GM23338 (cell line): ENCODE data around the gene ENDOU. TPM values are rescaled to one million over a fixed set of nuclear protein-coding genes. Genes with fewer than 3 reads are reported as not detected.

ENCODE experiments used
- ATAC-seq: fragments of 200-7000 bp; cut with Tn5 transposase; 3 replicates; pipeline ENCODE4 v1.9.1; 2020
- DNase-seq: peaks from one replicate; pipeline ENCODE4 v3.0.0-alpha.2; 2015; ENCODE audit warnings: low spot score
- H2AFZ ChIP-seq: fragments of 200-600 bp; sonication (generic); 2 replicates; pipeline ENCODE4 v1.8.0; 2016; ENCODE audit warnings: antibody characterized with exemption, mild to moderate bottlenecking, moderate library complexity
- H3F3A ChIP-seq: fragments of 200-600 bp; sonication (generic); replicated peaks from 2 replicates; pipeline ENCODE4 v1.8.0; 2017; ENCODE audit warnings: antibody characterized with exemption, mixed run types, low read depth
- H3K27ac ChIP-seq: fragments of 200-600 bp; sonication (generic); 2 replicates; pipeline ENCODE4 v1.6.1; 2016; ENCODE audit warnings: low read depth
- H3K27me3 ChIP-seq: fragments of 200-600 bp; sonication (generic); 2 replicates; pipeline ENCODE4 v1.8.0; 2016; ENCODE audit warnings: mild to moderate bottlenecking, mixed run types, moderate library complexity; ENCODE audit not compliant: insufficient read depth
- H3K36me3 ChIP-seq: fragments of 200-600 bp; sonication (generic); 2 replicates; pipeline ENCODE4 v1.8.0; 2016; ENCODE audit warnings: mild to moderate bottlenecking; ENCODE audit not compliant: insufficient read depth
- H3K4me1 ChIP-seq: fragments of 200-600 bp; sonication (generic); 2 replicates; pipeline ENCODE4 v1.8.0; 2016; ENCODE audit warnings: mild to moderate bottlenecking, moderate library complexity; ENCODE audit not compliant: insufficient read depth
- H3K4me2 ChIP-seq: fragments of 200-600 bp; sonication (generic); 2 replicates; pipeline ENCODE4 v1.7.1; 2017; ENCODE audit warnings: mixed run types
- H3K4me3 ChIP-seq: fragments of 200-600 bp; sonication (generic); 2 replicates; pipeline ENCODE4 v1.6.1; 2016; ENCODE audit warnings: mixed run types
- H3K79me2 ChIP-seq: fragments of 200-600 bp; sonication (generic); replicated peaks from 2 replicates; pipeline ENCODE4 v1.8.0; 2017; ENCODE audit warnings: mild to moderate bottlenecking; ENCODE audit not compliant: insufficient read depth
- H3K9me2 ChIP-seq: fragments of 200-600 bp; sonication (generic); 2 replicates; pipeline ENCODE4 v1.8.0; 2017; ENCODE audit not compliant: insufficient read depth
- H4K20me1 ChIP-seq: fragments of 200-600 bp; sonication (generic); replicated peaks from 2 replicates; pipeline ENCODE4 v1.8.0; 2017; ENCODE audit warnings: mild to moderate bottlenecking; ENCODE audit not compliant: insufficient read depth
- H3K27ac Mint-ChIP-seq: 2 replicates; pipeline ENCODE4 v1.8.0; 2020; ENCODE audit warnings: inconsistent platforms, mild to moderate bottlenecking, moderate library complexity, mixed read lengths
- H3K27me3 Mint-ChIP-seq: 3 replicates; pipeline ENCODE4 v1.8.0; 2022; ENCODE audit warnings: low read depth, mild to moderate bottlenecking, moderate library complexity, mixed read lengths, inconsistent platforms; ENCODE audit not compliant: insufficient read depth, poor library complexity
- H3K36me3 Mint-ChIP-seq: 3 replicates; pipeline ENCODE4 v1.8.0; 2021; ENCODE audit warnings: low read depth, mild to moderate bottlenecking, inconsistent platforms, moderate library complexity, mixed read lengths
- H3K4me1 Mint-ChIP-seq: 3 replicates; pipeline ENCODE4 v1.8.0; 2020; ENCODE audit warnings: mild to moderate bottlenecking, inconsistent platforms, mixed read lengths
- H3K4me3 Mint-ChIP-seq: 3 replicates; pipeline ENCODE4 v1.8.0; 2021; ENCODE audit warnings: moderate library complexity, mild to moderate bottlenecking, inconsistent platforms, mixed read lengths
- H3K9me3 Mint-ChIP-seq: 3 replicates; pipeline ENCODE4 v1.8.0; 2020; ENCODE audit warnings: moderate library complexity, mild to moderate bottlenecking, inconsistent platforms, mixed read lengths
- CREB1 ChIP-seq: fragments of 250-450 bp; sonication (Bioruptor Pico); IDR thresholded peaks from 2 replicates; pipeline ENCODE4 v1.5.0; 2020; ENCODE audit warnings: low read depth, mild to moderate bottlenecking, moderate library complexity
- ETS1 ChIP-seq: IDR thresholded peaks from 2 replicates; pipeline ENCODE4 v1.6.1; 2016; ENCODE audit warnings: antibody characterized with exemption
- EZH2 ChIP-seq: fragments of 200-600 bp; sonication (generic); IDR thresholded peaks from one replicate; pipeline ENCODE4 v1.8.0; 2017; ENCODE audit warnings: antibody characterized with exemption, mild to moderate bottlenecking, low read depth; ENCODE audit not compliant: unreplicated experiment
- EZH2phosphoT487 ChIP-seq: fragments of 200-600 bp; sonication (generic); IDR thresholded peaks from one replicate; pipeline ENCODE4 v1.8.1; 2018; ENCODE audit warnings: antibody characterized with exemption; ENCODE audit not compliant: unreplicated experiment
- JUNB ChIP-seq: IDR thresholded peaks from one replicate; pipeline ENCODE4 v1.6.1; 2016; ENCODE audit warnings: antibody characterized with exemption; ENCODE audit not compliant: unreplicated experiment
- NANOG ChIP-seq: IDR thresholded peaks from 2 replicates; pipeline ENCODE4 v1.6.1; 2016; ENCODE audit warnings: antibody characterized with exemption, borderline replicate concordance
- POLR2AphosphoS5 ChIP-seq: IDR thresholded peaks from 2 replicates; pipeline ENCODE4 v1.6.1; 2016; ENCODE audit warnings: antibody characterized with exemption, low read depth
- REST ChIP-seq: IDR thresholded peaks from one replicate; pipeline ENCODE4 v1.6.1; 2018; ENCODE audit warnings: antibody characterized with exemption; ENCODE audit not compliant: unreplicated experiment
- STAT1 ChIP-seq: IDR thresholded peaks from one replicate; pipeline ENCODE4 v1.6.1; 2016; ENCODE audit warnings: antibody characterized with exemption; ENCODE audit not compliant: unreplicated experiment
- ZNF114 ChIP-seq: fragments of 250-450 bp; sonication (Bioruptor Pico); IDR thresholded peaks from 2 replicates; pipeline ENCODE4 v1.5.0; 2020; ENCODE audit warnings: mild to moderate bottlenecking, moderate library complexity
- ZNF331 ChIP-seq: fragments of 250-450 bp; sonication (Bioruptor Pico); IDR thresholded peaks from 2 replicates; pipeline ENCODE4 v1.5.0; 2020; ENCODE audit warnings: low read depth, mild to moderate bottlenecking, moderate library complexity
- ZNF462 ChIP-seq: fragments of 250-450 bp; sonication (Bioruptor Pico); IDR thresholded peaks from 2 replicates; pipeline ENCODE4 v1.5.0; 2020; ENCODE audit warnings: mild to moderate bottlenecking, moderate library complexity
- polyA plus RNA-seq: library from polyadenylated mRNA; unstranded; fragments of >200 nt; fragmentation: Nextera tagmentation; extraction: Ambion mirVana; gene quantifications from 2 replicates; pipeline ENCODE4 v1.2.1, GENCODE V29; 2016
- total RNA-seq: library from RNA; depleted of rRNA; stranded (reverse); fragments of >200 nt; shearing (Covaris generic); gene quantifications from 2 replicates; pipeline ENCODE4 v1.2.3, GENCODE V29; 2014
- TF ChIP-seq, protein P1 (sequence below), 2 experiments: fragments of 200-600 bp in 1 of 2; sonication (generic) in 1 of 2; conservative IDR thresholded peaks; 2 replicates each; pipeline versions ENCODE4 v1.5.1 to v1.6.1; 2016 to 2017; ENCODE audit warnings: antibody characterized with exemption in 2 of 2, low read depth in 2 of 2, mild to moderate bottlenecking in 2 of 2, moderate library complexity in 1 of 2

Gene ENDOU
- total and polyA plus RNA-seq, 2 experiments from 2014 or later: not detected

DNA sequence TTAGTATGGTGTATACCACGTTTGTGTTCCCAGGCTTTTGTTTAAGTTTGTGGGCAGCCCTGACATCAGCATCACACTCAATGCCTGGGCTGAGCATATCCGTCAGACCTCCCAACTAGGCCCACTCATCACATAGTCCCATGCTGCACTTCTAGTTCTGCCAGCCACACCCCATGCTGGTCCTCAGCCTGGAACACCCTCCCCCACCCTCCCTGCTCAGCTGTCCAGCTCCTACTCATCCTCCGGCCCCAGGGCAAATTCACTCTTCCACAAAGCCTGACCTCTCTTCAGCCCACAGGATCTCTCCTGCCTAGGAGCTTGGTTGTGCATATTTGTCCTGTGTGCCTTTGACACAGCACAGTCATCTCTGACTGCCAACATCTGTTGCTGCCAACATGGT lies 3.9 kb upstream of the ENDOU start:
- no peaks in the 10 kb centered on the region for H3K9me3 Mint-ChIP-seq
- H3K9me2 ChIP-seq: no peaks in the 10 kb centered on the region
- no peaks in the 10 kb centered on the region for H3K27me3 ChIP-seq
- H3K4me1 Mint-ChIP-seq: peaks cover 2% of the 10 kb centered on the region
- H3F3A ChIP-seq: no peaks in the 10 kb centered on the region
- no peak for TF ChIP-seq NANOG
- TF ChIP-seq ETS1: no peak
- TF ChIP-seq POLR2AphosphoS5: no peak
- TF ChIP-seq STAT1: no peak
- TF ChIP-seq EZH2phosphoT487: no peak
- TF ChIP-seq, protein P1, sequence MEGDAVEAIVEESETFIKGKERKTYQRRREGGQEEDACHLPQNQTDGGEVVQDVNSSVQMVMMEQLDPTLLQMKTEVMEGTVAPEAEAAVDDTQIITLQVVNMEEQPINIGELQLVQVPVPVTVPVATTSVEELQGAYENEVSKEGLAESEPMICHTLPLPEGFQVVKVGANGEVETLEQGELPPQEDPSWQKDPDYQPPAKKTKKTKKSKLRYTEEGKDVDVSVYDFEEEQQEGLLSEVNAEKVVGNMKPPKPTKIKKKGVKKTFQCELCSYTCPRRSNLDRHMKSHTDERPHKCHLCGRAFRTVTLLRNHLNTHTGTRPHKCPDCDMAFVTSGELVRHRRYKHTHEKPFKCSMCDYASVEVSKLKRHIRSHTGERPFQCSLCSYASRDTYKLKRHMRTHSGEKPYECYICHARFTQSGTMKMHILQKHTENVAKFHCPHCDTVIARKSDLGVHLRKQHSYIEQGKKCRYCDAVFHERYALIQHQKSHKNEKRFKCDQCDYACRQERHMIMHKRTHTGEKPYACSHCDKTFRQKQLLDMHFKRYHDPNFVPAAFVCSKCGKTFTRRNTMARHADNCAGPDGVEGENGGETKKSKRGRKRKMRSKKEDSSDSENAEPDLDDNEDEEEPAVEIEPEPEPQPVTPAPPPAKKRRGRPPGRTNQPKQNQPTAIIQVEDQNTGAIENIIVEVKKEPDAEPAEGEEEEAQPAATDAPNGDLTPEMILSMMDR (conservative IDR thresholded peaks at IDR 0.05; ENCODE audit: low read depth in 2 of 2): no peak
- TF ChIP-seq ZNF331: no peak
- TF ChIP-seq CREB1 (CRISPR knock-in tag): no peak
- TF ChIP-seq ZNF114 (CRISPR knock-in tag): no peak
- TF ChIP-seq ZNF462 (CRISPR knock-in tag): no peak
- TF ChIP-seq EZH2: no peak
- no peak for TF ChIP-seq REST
- TF ChIP-seq JUNB: no peak
- no peak overlapping the region for H3K4me3 ChIP-seq
- no peak overlapping the region for H2AFZ ChIP-seq
- DNase-seq (no peak), ATAC-seq (no peak)
- H3K36me3 Mint-ChIP-seq: no peaks in the 10 kb centered on the region; the same call in 2 of the 3 replicates
- no peak overlapping the region for H3K27ac Mint-ChIP-seq
- no peak overlapping the region for H3K4me2 ChIP-seq
- no peaks in the 10 kb centered on the region for H3K79me2 ChIP-seq
- H3K27me3 Mint-ChIP-seq: peaks cover 8% of the 10 kb centered on the region
- H3K27ac ChIP-seq: no peak overlapping the region
- no peaks in the 10 kb centered on the region for H3K36me3 ChIP-seq
- no peak overlapping the region for H3K4me3 Mint-ChIP-seq
- H3K4me1 ChIP-seq: 0 out of 2 replicates have a peak, but pooled peaks cover 2% of the 10 kb centered on the region
- H4K20me1 ChIP-seq: no peaks in the 10 kb centered on the region
